Sciatic nerve (tissue), 2 donors: ENCODE data around the gene RND1. TPM values are rescaled to one million over a fixed set of nuclear protein-coding genes. Genes with fewer than 3 reads are reported as not detected.

ENCODE experiments used
- ATAC-seq: fragments of 200-7000 bp; cut with Tn5 transposase; one replicate; pipeline ENCODE4 v1.9.1; 2020; ENCODE audit warnings: mild to moderate bottlenecking, moderate library complexity
- DNase-seq: peaks from one replicate; pipeline ENCODE4 v3.0.0-alpha.2; 2020; ENCODE audit warnings: low spot score
- intact Hi-C: fragments of 100-400 bp; cut with DNase I; formaldehyde crosslinking; loops from one replicate; pipeline ENCODE4 v1.14.2; 2022
- total RNA-seq: library from RNA; stranded (reverse); fragmentation: NEBNext Ultra II Directional; extraction: Animal tissue kit (Norgen Biotek cat#: 25700); gene quantifications from one replicate; pipeline ENCODE4 v1.2.1, GENCODE V29; 2021
- donor health status: DM: no; HTN: no; CAD: no.
- donor health status: DM: no; HTN: no; CAD: no.

The RND1 gene
- total RNA-seq, 1 donor from 2014 or later, result 4.5 TPM

DNA sequence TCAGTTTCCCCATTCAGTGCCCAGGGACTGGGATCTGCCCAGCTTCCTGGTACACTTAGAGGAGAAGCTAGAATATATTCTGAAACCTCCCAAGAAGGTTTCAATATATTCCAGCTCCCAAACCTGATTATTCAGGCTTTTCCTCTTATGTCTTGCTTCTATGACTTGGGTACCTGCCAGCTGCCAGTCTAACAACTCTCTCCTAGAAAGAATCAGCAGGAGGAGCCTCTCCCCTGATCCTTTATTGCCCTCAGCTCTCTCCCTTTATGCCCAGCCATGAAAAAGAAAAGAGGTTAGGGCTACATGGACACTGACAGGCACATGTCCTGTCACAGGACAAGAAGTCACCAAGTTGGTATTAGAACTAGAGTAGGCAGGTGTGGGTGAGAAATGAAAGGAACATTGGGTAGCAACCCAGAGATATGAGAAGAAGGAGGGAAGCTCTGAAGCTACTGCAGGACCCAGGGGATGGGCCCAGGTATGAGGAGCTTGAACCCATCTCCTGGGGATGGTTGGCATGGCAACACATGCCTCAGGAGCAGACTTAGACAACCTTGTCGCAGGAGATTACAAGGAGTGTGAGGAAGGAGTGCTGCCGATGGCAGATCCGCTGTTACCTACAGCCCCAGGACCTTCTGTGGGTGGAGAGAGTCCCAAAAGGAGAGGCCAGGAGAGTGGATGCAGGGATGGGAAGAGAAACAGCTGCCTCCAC is 49.4 kb downstream of the RND1 start:
- intact Hi-C loops, result no loop called here
- ATAC-seq (no peak), DNase-seq (no peak)

GRCh38 chr12:48815126-48816110 is 50.3 kb downstream of the RND1 start:
- ATAC-seq (peak; percentile 84), DNase-seq (peak; percentile 87)
- intact Hi-C loops, result no loop called here

- DNase-seq, result peak; percentile 93
- peak; percentile 86 for ATAC-seq
- intact Hi-C loops, result no loop called here
Measured at GRCh38 chr12:48814262-48815125, 51.2 kb downstream of the RND1 start.

- intact Hi-C loops, result no loop called here
Measured at GRCh38 chr12:48813465-48814261, 52.0 kb downstream of the RND1 start.

DNA sequence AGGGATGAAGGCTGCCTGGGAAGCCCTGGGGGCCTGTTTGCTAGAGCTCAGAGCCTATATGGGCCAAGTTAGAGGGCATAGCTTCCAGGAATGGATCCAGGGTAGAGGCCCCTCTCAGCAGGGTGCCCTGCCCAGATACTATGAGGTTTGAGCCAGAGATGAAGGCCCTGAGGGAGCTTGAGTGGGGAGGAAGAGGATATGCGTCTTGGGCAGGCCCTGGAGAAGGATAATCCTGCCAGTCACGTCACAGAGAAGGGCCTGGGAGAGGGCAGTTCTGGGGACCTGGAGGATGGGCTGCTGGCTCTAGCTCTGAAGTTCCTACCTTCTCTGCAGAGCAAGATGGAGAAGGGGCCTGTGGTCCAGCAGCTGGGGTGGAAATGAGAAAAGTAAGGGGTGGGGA is 53.3 kb downstream of the RND1 start:
- no peak for ATAC-seq
- intact Hi-C loops, result no loop called here
- no peak for DNase-seq

More at GRCh38 chr12:48813465-48814261, 52.0 kb downstream of the RND1 start:
- ATAC-seq, result peak; percentile 2
- peak; percentile 67 for DNase-seq

GRCh38 chr12:48811437-48812090 is 54.1 kb downstream of the RND1 start:
- ATAC-seq (no peak), DNase-seq (no peak)
- intact Hi-C loops, result no loop called here

DNA sequence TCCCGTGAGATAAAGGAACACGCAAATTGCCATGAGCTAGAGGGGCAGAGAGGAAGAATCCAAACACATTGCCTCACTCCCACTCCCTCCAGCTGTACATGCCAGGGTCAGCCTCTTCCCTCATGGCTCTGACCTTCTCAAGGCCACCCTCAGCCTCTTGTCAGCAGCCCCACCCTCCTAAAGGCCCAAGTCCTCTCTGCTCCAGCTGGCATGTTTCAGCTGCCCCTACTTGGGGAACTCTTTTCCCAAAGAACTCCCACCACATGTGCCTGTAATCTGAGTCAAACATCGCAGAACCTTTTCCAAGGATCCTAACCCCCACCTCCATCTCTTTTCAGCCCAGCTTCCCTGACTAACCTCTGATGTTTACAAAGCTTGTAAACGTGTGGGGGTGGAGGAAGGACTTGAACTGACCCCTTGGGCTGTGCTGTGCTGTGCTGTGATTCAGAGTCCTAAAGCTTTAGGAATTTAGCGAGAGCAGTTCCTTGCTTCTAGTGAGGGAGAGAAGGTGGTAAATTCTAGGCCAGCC is 54.7 kb downstream of the RND1 start:
- intact Hi-C loops, result no loop called here
- no peak for DNase-seq
- ATAC-seq, result no peak

- no peak for DNase-seq
- no peak for ATAC-seq
- intact Hi-C loops, result no loop called here
Measured at GRCh38 chr12:48807981-48808380, 57.7 kb downstream of the RND1 start.

Other genes starting within 250 kb of the RND1 start
- gene KANSL2, start 183.6 kb downstream of the RND1 start, total RNA-seq, result 27.0 TPM
- 51.5 TPM for gene CCNT1, start 149.2 kb downstream of the RND1 start, total RNA-seq
- 75.9 TPM for gene ADCY6, start 76.8 kb downstream of the RND1 start, total RNA-seq
- 24.1 TPM for gene CACNB3, start 47.4 kb downstream of the RND1 start, total RNA-seq
- gene DDX23, start 13.7 kb downstream of the RND1 start, total RNA-seq, result 60.2 TPM
- 17.8 TPM for gene FKBP11, start 59.6 kb upstream of the RND1 start, total RNA-seq
- 112 TPM for gene ARF3, start 91.6 kb upstream of the RND1 start, total RNA-seq
- gene WNT10B, start 105.9 kb upstream of the RND1 start, total RNA-seq, result 1.1 TPM
- not detected for gene WNT1, start 112.5 kb upstream of the RND1 start, total RNA-seq
- not detected for gene DDN, start 133.5 kb upstream of the RND1 start, total RNA-seq
- 46.4 TPM for gene PRKAG1, start 152.9 kb upstream of the RND1 start, total RNA-seq
- 123 TPM for gene KMT2D, start 194.9 kb upstream of the RND1 start, total RNA-seq
- gene RHEBL1, start 204.1 kb upstream of the RND1 start, total RNA-seq, result 2.7 TPM
- gene DHH, start 228.9 kb upstream of the RND1 start, total RNA-seq, result 54.5 TPM
- gene LMBR1L, start 245.0 kb upstream of the RND1 start, total RNA-seq, result 99.1 TPM